ENCODE results near the gene LRRC71. TPM values are rescaled to one million over a fixed set of nuclear protein-coding genes. Genes with fewer than 3 reads are reported as not detected.

The LRRC71 gene
- total and polyA plus RNA-seq, 2 of the 13 experiments (the other 11 are each of a cell fraction or from before 2014, with no cell fraction given) = not detected

DNA sequence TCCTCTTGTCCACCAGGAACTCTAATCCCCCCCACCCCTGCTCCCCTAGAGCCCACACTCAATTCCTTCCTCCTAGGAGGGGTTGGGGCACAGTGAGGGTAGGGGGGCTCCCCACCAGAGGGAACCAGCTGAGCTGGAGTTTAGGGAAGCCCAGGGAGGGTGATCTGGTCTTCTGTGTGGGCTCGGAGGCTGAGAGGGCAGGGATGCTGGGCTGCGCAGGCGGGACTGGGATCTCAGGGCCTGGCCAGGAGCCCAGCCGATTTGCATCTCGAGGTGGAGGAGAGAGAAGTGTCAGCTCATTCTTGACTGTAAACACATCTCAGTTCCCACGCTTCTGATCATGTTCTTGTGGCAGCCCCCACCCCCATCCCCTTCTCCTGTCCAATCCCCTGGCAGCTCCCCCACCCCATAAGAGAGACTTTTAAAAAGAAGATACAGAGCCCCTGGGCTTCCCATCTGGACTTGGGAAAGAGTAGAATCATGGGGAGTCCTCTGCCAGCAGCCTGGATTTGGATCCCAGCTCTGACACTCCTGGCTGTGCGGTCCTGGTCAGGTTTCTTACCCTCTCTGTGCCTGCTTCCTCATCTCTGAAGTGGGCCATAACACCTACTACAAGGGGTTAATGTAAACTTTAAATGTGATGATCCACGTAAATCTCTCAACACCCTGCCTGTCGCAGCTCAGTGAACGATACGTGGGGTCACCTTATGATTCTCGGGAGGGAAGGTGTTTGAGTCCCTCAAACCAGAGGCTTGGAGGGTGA lies 20.3 kb upstream of the LRRC71 start (continued):
- TF ChIP-seq, protein P1, sequence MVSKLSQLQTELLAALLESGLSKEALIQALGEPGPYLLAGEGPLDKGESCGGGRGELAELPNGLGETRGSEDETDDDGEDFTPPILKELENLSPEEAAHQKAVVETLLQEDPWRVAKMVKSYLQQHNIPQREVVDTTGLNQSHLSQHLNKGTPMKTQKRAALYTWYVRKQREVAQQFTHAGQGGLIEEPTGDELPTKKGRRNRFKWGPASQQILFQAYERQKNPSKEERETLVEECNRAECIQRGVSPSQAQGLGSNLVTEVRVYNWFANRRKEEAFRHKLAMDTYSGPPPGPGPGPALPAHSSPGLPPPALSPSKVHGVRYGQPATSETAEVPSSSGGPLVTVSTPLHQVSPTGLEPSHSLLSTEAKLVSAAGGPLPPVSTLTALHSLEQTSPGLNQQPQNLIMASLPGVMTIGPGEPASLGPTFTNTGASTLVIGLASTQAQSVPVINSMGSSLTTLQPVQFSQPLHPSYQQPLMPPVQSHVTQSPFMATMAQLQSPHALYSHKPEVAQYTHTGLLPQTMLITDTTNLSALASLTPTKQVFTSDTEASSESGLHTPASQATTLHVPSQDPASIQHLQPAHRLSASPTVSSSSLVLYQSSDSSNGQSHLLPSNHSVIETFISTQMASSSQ (IDR thresholded peaks at IDR 0.05; ENCODE audit: low read depth) = no peak
- TF ChIP-seq, protein P1 (CRISPR knock-in tag; IDR thresholded peaks at IDR 0.05; ENCODE audit: borderline replicate concordance) = no peak
- TF ChIP-seq, protein P2, sequence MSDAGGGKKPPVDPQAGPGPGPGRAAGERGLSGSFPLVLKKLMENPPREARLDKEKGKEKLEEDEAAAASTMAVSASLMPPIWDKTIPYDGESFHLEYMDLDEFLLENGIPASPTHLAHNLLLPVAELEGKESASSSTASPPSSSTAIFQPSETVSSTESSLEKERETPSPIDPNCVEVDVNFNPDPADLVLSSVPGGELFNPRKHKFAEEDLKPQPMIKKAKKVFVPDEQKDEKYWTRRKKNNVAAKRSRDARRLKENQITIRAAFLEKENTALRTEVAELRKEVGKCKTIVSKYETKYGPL (CRISPR knock-in tag; IDR thresholded peaks at IDR 0.05) = no peak
- TF ChIP-seq ZBTB8A (CRISPR knock-in tag; IDR thresholded peaks at IDR 0.05; ENCODE audit: borderline replicate concordance, low read depth) (no peak), SIX1 (CRISPR knock-in tag; IDR thresholded peaks at IDR 0.05; ENCODE audit: borderline replicate concordance) (no peak), PAF1 (CRISPR knock-in tag; IDR thresholded peaks at IDR 0.05) (no peak), TOPORS (CRISPR knock-in tag; IDR thresholded peaks at IDR 0.05) (no peak), ZNF660 (CRISPR knock-in tag; IDR thresholded peaks at IDR 0.05; ENCODE audit: borderline replicate concordance, low read depth) (no peak)
- TF ChIP-seq, protein P3, sequence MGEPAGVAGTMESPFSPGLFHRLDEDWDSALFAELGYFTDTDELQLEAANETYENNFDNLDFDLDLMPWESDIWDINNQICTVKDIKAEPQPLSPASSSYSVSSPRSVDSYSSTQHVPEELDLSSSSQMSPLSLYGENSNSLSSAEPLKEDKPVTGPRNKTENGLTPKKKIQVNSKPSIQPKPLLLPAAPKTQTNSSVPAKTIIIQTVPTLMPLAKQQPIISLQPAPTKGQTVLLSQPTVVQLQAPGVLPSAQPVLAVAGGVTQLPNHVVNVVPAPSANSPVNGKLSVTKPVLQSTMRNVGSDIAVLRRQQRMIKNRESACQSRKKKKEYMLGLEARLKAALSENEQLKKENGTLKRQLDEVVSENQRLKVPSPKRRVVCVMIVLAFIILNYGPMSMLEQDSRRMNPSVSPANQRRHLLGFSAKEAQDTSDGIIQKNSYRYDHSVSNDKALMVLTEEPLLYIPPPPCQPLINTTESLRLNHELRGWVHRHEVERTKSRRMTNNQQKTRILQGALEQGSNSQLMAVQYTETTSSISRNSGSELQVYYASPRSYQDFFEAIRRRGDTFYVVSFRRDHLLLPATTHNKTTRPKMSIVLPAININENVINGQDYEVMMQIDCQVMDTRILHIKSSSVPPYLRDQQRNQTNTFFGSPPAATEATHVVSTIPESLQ (CRISPR knock-in tag; conservative IDR thresholded peaks at IDR 0.05) = no peak
- TF ChIP-seq, protein P4, sequence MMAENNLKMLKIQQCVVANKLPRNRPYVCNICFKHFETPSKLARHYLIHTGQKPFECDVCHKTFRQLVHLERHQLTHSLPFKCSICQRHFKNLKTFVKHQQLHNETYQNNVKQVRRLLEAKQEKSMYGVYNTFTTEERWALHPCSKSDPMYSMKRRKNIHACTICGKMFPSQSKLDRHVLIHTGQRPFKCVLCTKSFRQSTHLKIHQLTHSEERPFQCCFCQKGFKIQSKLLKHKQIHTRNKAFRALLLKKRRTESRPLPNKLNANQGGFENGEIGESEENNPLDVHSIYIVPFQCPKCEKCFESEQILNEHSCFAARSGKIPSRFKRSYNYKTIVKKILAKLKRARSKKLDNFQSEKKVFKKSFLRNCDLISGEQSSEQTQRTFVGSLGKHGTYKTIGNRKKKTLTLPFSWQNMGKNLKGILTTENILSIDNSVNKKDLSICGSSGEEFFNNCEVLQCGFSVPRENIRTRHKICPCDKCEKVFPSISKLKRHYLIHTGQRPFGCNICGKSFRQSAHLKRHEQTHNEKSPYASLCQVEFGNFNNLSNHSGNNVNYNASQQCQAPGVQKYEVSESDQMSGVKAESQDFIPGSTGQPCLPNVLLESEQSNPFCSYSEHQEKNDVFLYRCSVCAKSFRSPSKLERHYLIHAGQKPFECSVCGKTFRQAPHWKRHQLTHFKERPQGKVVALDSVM (CRISPR knock-in tag; IDR thresholded peaks at IDR 0.05) = no peak

Data from HepG2 (cell line).